CD4-positive, alpha-beta T cell (primary cell): Measurements from ENCODE around the gene ATL1. TPM values are rescaled to one million over a fixed set of nuclear protein-coding genes. Genes with fewer than 3 reads are reported as not detected.

Source experiments
- ATAC-seq: fragments of 200-7000 bp; cut with Tn5 transposase; one replicate; pipeline ENCODE4 v1.10.0; 2022; ENCODE audit warnings: mild to moderate bottlenecking; ENCODE audit not compliant: poor library complexity
- CTCF ChIA-PET: fragments of 350-600 bp; sonication (Branson Sonifier 250); formaldehyde crosslinking; loops from one replicate; lab custom pipeline; 2021; ENCODE audit warnings: antibody characterized with exemption, inconsistent platforms; lab: Charles Lee
- POLR2A ChIA-PET: fragments of 350-600 bp; sonication (Branson Sonifier 250); formaldehyde crosslinking; loops from one replicate; lab custom pipeline; 2021; ENCODE audit warnings: antibody characterized with exemption, inconsistent platforms; lab: Charles Lee
- DNase-seq, 14 experiments: peaks; one replicate each; pipeline ENCODE4 v3.0.0-alpha.2; 2013 to 2020; ENCODE audit warnings: mixed read lengths in 2 of 14
- H3K27ac ChIP-seq, 2 donors: one replicate each; pipeline versions ENCODE4 v1.5.1 to v1.7.0; 2013; ENCODE audit warnings: low read length in 2 of 2, low read depth in 1 of 2, mild to moderate bottlenecking in 1 of 2
- H3K27me3 ChIP-seq, 2 experiments: 1 replicate in 1 of 2; 2 replicates in 1 of 2; pipeline versions ENCODE4 v1.6.1 to v1.7.0; 2013; ENCODE audit warnings: low read length in 2 of 2, control low read depth in 1 of 2, mild to moderate bottlenecking in 1 of 2, moderate library complexity in 1 of 2; ENCODE audit not compliant: insufficient read depth in 2 of 2, control insufficient read depth in 1 of 2
- H3K36me3 ChIP-seq: one replicate; pipeline ENCODE4 v1.6.1; 2013; ENCODE audit warnings: low read length, control low read depth; ENCODE audit not compliant: insufficient read depth
- H3K4me1 ChIP-seq: one replicate; pipeline ENCODE4 v1.6.1; 2013; ENCODE audit warnings: low read length, control low read depth; ENCODE audit not compliant: insufficient read depth
- H3K4me3 ChIP-seq: one replicate; pipeline ENCODE4 v1.5.1; 2013; ENCODE audit warnings: mild to moderate bottlenecking, low read length, moderate library complexity
- H3K9me3 ChIP-seq, 2 experiments: 1 replicate in 1 of 2; 2 replicates in 1 of 2; pipeline versions ENCODE4 v1.6.1 to v1.7.0; 2013; ENCODE audit warnings: low read length in 2 of 2, mild to moderate bottlenecking in 2 of 2, control low read depth in 1 of 2, moderate library complexity in 1 of 2; ENCODE audit not compliant: control insufficient read depth in 1 of 2, insufficient read depth in 1 of 2
- H3K27ac Mint-ChIP-seq: one replicate; pipeline ENCODE4 v1.8.0; 2020; ENCODE audit warnings: mixed read lengths
- H3K27me3 Mint-ChIP-seq: one replicate; pipeline ENCODE4 v1.8.0; 2021; ENCODE audit warnings: mixed read lengths
- H3K36me3 Mint-ChIP-seq: one replicate; pipeline ENCODE4 v1.8.0; 2021; ENCODE audit warnings: low read depth, mixed read lengths
- H3K4me1 Mint-ChIP-seq: one replicate; pipeline ENCODE4 v1.8.0; 2021; ENCODE audit warnings: low read depth, mixed read lengths
- H3K4me3 Mint-ChIP-seq: one replicate; pipeline ENCODE4 v1.8.0; 2020; ENCODE audit warnings: mild to moderate bottlenecking, mixed read lengths
- H3K9me3 Mint-ChIP-seq: one replicate; pipeline ENCODE4 v1.8.0; 2020; ENCODE audit warnings: mixed read lengths
- CTCF ChIP-seq: fragments of 200-600 bp; IDR thresholded peaks from one replicate; pipeline ENCODE4 v1.8.0; 2022; ENCODE audit warnings: antibody characterized with exemption, mild to moderate bottlenecking
- intact Hi-C, 2 experiments: fragments of 100-400 bp; cut with DNase I in 1 of 2; cut with micrococcal nuclease in 1 of 2; formaldehyde crosslinking; loops; one replicate each; pipeline versions ENCODE4 v1.15.1 to v1.9.0; 2023 to 2025; cut with DNase I, micrococcal nuclease
- total RNA-seq, 174 experiments: library from RNA in 2 of 174; stranded (reverse) in 2 of 174; gene quantifications; one replicate each; pipeline ENCODE4 v1.2.3 and lab custom pipeline; 2021 to 2026

The ATL1 gene
- total RNA-seq, 2 experiments from 2014 or later = 1.2 TPM

- Mint-ChIP-seq H3K4me1 (no peaks in the 10 kb centered on the region), H3K9me3 (no peaks in the 10 kb centered on the region), H3K36me3 (no peaks in the 10 kb centered on the region), H3K4me3 (no peak overlapping the region), H3K27ac (no peak overlapping the region), H3K27me3 (no peaks in the 10 kb centered on the region)
- H3K4me1 ChIP-seq = no peaks in the 10 kb centered on the region
- no peaks in the 10 kb centered on the region for H3K9me3 ChIP-seq
- no peaks in the 10 kb centered on the region for H3K36me3 ChIP-seq
- H3K4me3 ChIP-seq = no peak overlapping the region
- intact Hi-C loops = no loop called here
- ChIA-PET POLR2A (interaction anchor here (0.6 kb wide), 1 partner anchor 117 kb away, joined by 3 read pairs; no protein-coding TSS in a partner anchor), CTCF (no interaction called here)
- H3K27me3 ChIP-seq = no peaks in the 10 kb centered on the region
- no peak overlapping the region for H3K27ac ChIP-seq
- ATAC-seq (no peak), DNase-seq (no peak)
- TF ChIP-seq CTCF = no peak
Observed at GRCh38 chr14:50607761-50608160, 47.8 kb downstream of the ATL1 start.

- ATAC-seq (no peak), DNase-seq (no peak)
- ChIA-PET POLR2A (no interaction called here), CTCF (no interaction called here)
- H3K36me3 Mint-ChIP-seq = no peaks in the 10 kb centered on the region
- H3K4me1 Mint-ChIP-seq = no peaks in the 10 kb centered on the region
- no peaks in the 10 kb centered on the region for H3K36me3 ChIP-seq
- no peak overlapping the region for H3K4me3 ChIP-seq
- H3K27ac Mint-ChIP-seq = no peak overlapping the region
- no peaks in the 10 kb centered on the region for H3K4me1 ChIP-seq
- TF ChIP-seq CTCF = no peak
- H3K9me3 Mint-ChIP-seq = no peaks in the 10 kb centered on the region
- intact Hi-C loops = no loop called here
- no peak overlapping the region for H3K27ac ChIP-seq
- H3K4me3 Mint-ChIP-seq = no peak overlapping the region
- H3K27me3 Mint-ChIP-seq = no peaks in the 10 kb centered on the region
- H3K27me3 ChIP-seq = no peaks in the 10 kb centered on the region
- no peaks in the 10 kb centered on the region for H3K9me3 ChIP-seq
Observed at GRCh38 chr14:50608302-50608851, 48.4 kb downstream of the ATL1 start.

- H3K9me3 Mint-ChIP-seq = no peaks in the 10 kb centered on the region
- CTCF ChIA-PET = no interaction called here
- H3K27me3 Mint-ChIP-seq = no peaks in the 10 kb centered on the region
- DNase-seq = no peak
- POLR2A ChIA-PET = no interaction called here
- no peaks in the 10 kb centered on the region for H3K27me3 ChIP-seq
- no peaks in the 10 kb centered on the region for H3K4me1 Mint-ChIP-seq
- H3K4me1 ChIP-seq = no peaks in the 10 kb centered on the region
- intact Hi-C loops = no loop called here
- ATAC-seq = no peak
- no peak for TF ChIP-seq CTCF
- H3K27ac Mint-ChIP-seq = no peak overlapping the region
- H3K4me3 ChIP-seq = no peak overlapping the region
- no peak overlapping the region for H3K4me3 Mint-ChIP-seq
- H3K36me3 ChIP-seq = no peaks in the 10 kb centered on the region
- H3K9me3 ChIP-seq = no peaks in the 10 kb centered on the region
- H3K27ac ChIP-seq = no peak overlapping the region
- H3K36me3 Mint-ChIP-seq = no peaks in the 10 kb centered on the region
Observed at GRCh38 chr14:50610465-50610864, 50.5 kb downstream of the ATL1 start.
